Amygdala (tissue), 56 donors: ENCODE results near the gene KCNMB2.

ENCODE experiments used
- DNase-seq, 56 donors: peaks; one replicate each; lab custom pipeline; 2025; lab: John Stamatoyannopoulos, UW

KCNMB2 gene

DNA sequence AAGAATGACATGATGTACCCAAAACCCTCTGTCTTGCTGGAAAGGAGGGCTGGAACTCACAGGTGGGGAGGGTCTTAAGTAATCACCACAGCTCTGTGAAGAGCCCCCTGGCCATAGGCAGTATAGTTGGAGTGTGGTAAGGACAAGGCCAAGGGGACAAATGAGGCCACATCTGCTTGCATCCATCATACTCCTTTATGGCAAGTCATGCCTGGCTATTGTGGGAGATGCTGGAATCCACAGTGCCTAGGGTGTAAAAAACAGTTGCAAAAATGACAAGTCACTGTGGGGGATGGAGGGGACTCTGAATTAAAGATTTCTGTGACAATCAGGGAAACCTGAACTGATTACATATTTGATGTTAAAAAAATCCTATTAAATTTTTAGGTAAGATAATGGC is 258.5 kb downstream of the KCNMB2 start:
- no peak for DNase-seq

DNA sequence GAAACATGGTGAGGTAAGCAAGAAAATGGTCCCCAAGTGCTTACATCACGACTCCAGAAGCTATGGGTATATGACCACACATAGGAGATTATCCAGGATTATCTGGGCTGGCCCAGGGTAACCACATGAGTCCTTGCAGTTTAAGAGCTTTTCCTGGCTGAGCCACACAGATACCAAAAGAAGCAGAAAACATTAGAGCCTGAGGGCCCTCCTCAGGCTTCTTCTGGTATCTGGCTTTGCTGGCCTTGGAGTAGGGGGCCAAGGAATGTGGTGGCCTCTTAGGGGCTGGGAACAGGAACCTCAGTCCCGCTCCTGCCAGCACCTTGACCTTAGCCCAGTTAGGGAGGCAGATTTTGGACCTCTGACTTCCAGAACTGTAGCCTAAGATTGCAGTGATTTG is 259.1 kb downstream of the KCNMB2 start:
- no peak for DNase-seq

- DNase-seq: no peak
Observed at GRCh38 chr3:178802259-178802658, 266.0 kb downstream of the KCNMB2 start.

- no peak for DNase-seq
Observed at GRCh38 chr3:178802993-178803693, 266.9 kb downstream of the KCNMB2 start.

- DNase-seq: no peak
Observed at GRCh38 chr3:178804606-178805005, 268.4 kb downstream of the KCNMB2 start.

DNA sequence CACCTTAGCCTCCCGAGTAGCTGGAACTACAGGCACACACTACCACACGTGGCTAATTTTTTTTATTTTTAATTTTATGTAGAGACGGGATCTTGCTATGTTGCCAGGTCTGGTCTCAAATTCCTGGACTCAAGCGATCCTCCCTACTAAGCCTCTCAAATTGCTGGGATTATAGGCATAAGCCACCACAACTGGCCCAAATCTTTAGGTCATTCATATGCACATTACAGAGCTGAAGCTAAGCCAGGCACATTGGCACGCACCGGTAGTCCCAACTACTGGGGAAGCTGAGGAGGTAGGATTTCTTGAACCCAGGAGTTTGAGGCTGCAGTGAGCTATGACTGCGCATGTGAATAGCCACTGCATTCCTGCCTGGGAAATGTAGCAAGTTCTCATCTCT is 269.5 kb downstream of the KCNMB2 start:
- no peak for DNase-seq

DNA sequence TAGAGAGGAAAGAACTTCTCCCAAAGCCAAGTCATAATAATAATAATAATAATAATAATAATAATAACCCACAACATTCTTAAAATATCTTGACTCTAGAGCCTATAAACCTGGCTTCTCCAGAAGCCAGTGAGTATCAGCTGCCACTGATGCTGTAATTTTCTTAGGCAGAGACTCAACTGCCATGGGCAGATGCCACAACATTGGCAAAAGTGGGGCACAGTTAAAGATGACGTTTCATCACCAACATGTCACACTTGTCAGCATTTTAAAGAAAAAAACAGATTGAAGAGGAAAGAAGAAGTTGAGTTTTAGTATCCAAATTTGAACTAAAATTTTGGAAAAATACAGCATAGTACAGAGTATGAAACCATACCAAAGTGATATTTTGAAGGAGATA is 270.4 kb downstream of the KCNMB2 start:
- no peak for DNase-seq

DNA sequence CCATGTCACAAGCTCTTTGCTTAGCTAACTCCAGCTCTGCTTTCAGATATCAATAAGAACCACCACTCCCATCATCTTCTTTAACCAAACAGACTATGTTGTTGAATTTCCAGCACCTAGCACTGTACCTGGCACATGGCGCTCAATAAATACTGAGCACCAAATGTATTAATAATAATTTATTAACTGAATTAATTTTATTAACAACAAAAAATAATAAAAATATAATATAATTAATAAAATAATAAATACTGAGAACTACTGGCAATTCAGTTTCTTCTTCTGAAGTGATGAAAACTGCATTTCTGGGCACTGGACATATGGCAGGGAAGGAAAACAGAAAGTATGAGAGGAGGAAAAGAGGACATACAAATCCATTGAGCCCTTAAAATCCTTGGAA is 271.5 kb downstream of the KCNMB2 start:
- DNase-seq: no peak

- no peak for DNase-seq
Observed at GRCh38 chr3:178808748-178809147, 272.5 kb downstream of the KCNMB2 start.

DNA sequence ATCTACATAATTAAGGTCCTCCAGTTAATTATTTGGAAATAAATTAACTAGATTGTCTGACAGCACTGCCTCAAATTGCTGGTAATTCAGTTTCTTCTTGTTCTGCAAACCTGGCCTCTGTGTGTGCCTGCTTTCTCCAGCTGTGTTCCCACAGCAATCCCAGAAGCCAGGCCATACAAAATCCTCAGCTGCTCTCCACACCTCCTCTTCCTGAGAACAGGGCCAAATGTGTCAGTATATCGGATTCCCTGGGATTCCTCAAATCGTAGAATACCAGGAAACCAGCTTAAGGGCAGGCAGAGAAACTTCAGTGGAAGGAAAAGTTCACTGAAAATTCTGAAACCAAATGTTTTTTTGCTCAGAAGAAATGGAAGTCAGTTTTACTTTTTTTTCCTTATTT is 273.9 kb downstream of the KCNMB2 start:
- no peak for DNase-seq

- DNase-seq: no peak
Observed at GRCh38 chr3:178822722-178823121, 286.5 kb downstream of the KCNMB2 start.

GRCh38 chr3:178823150-178823549 is 286.9 kb downstream of the KCNMB2 start:
- DNase-seq: peak in 1 of 56 donors; percentile 3

DNA sequence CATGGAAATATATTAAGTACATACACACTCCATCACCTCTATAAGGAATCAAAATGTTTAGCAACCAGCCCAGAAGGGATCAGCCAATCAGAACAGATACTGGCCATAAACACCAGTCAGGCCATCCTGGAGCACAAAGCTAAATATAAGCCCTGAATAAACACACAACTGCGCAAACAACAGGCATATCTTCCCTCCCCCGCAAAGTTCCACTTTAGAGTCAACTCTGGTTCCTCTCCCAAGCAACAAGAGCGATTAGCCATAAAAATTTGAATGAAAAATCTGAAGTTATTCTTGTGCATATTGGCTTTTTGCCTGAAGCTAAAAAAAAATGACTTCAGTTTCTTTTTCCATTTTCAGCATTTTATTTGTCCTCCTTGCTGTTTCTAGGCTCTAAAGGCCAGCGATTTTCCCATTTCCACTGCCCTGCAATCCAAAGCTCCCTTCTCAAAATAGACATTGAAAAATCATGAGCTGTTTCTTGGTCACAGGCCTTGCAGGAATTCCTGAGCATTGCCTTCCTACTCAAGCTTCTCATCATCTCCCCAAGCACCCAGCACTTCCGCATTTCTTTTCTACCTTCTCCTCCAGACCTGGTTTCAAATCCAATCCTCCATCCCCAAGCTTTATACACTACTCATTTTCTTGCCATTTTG is 287.5 kb downstream of the KCNMB2 start:
- DNase-seq: peak in 6 of 56 donors; percentile 1 to 17 (median 6)

GRCh38 chr3:178826435-178827123 is 290.3 kb downstream of the KCNMB2 start:
- DNase-seq: no peak

GRCh38 chr3:178827285-178827856 is 291.1 kb downstream of the KCNMB2 start:
- DNase-seq: no peak

DNA sequence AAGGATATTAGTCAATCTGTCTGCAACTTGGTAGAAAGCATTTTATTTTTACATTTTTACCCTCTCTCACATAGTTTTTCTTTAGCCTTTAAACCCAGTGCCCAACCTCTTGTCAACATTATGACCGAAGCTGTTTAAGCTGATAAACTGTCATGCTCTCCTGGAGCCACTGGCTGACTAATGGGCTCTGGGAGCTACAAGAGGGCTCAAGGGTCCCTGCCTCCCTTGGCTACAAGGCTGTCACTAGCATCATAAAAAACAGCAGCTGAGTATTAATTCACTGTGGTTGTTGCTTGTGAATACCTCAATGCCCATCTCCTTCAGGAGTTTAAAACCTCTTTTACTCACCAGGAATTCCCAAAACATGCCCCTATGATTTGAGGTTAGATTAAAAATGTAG is 297.5 kb downstream of the KCNMB2 start:
- DNase-seq: no peak

DNA sequence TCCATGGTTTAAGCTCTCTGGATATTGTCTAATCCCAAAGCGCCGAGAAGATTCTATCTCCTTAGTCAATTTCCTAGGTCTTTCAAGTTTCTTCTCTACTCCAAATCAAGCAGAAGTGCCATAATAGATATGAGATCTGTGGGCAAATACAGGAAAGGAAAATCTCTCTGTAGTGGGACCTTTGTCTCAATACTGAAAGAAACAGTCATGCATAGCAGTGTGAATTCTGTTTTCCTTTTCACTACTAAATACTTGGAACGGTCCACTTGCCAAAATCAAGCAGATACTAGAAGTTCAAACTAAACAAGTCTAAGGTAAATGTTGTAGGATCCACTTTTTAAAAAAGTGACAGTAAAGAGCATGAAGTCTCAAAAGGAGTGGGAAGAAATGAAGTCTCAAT is 298.8 kb downstream of the KCNMB2 start:
- DNase-seq: no peak

DNA sequence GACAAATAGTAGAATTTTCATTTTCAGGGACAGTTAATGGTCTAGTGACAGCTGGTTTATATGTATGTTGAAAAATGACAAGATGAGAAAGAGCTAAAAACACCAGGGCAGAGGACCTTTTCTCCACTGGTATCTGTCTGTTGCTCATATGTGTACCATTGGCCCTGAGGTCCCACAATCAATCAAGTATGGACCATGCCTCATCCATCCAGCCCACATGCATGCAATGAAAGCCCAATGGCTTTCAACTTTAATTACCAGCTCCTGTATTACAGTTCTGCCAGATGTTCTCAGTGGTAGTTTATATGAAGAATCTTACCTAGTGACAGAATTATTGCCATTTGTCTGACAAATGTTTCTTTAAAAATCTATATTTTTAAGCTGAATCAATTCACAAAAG is 301.3 kb downstream of the KCNMB2 start:
- DNase-seq: no peak

DNA sequence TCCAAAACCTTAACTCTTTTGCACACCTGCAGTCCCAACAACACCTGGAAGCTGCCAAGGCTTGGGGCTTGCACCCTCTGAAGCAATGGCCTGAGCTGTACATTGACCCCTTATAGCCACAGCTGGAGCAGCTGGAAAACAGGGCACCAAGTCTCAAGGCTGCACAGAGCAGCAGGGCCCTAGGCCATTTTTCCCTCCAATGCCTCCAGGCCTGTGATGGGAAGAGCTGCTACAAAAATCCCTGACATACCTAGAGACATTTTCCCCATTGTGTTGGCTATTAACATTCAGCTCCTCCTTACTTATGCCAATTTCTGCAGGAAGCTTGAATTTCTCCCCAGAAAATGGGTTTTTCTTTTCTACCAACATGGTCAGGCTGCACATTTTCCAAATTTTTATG is 304.4 kb downstream of the KCNMB2 start:
- DNase-seq: no peak

DNA sequence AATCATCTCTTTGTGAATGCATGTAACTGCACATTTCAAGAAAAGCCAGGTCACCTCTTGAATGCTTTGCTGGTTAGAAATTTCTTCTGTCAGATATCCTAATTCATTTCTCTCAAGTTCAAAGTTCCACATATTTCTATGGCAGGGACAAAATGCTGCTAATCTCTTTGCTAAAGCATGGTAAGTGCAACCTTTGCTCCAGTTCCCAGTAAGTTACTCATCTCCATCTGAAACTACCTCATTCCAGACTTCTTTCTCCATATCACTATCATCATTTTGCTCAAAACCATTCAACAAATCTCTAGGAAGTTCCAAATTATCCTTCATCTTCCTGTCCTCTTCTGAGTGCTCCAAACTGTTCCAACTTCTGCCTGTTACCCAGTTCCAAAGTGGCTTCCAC is 304.8 kb downstream of the KCNMB2 start:
- no peak for DNase-seq

- DNase-seq: no peak
Observed at GRCh38 chr3:178844916-178845315, 308.7 kb downstream of the KCNMB2 start.
